SKM-1 treated with dmso at 0.1 percent for 144 hours (cell line): Measurements from ENCODE around the gene ZNF785.
"Not testable (repeated sequence)": the region's sequence is repeated elsewhere in the genome, so short reads cannot be mapped to it uniquely, and the experiment has no call there.

Experiments used
- DNase-seq: peaks from one replicate; lab custom pipeline; 2025; ENCODE audit not compliant: unreplicated experiment; lab: John Stamatoyannopoulos, UW

The ZNF785 gene

GRCh38 chr16:30540916-30541464, 44.5 kb downstream of the ZNF785 start:
- not testable (repeated sequence) for DNase-seq

DNA sequence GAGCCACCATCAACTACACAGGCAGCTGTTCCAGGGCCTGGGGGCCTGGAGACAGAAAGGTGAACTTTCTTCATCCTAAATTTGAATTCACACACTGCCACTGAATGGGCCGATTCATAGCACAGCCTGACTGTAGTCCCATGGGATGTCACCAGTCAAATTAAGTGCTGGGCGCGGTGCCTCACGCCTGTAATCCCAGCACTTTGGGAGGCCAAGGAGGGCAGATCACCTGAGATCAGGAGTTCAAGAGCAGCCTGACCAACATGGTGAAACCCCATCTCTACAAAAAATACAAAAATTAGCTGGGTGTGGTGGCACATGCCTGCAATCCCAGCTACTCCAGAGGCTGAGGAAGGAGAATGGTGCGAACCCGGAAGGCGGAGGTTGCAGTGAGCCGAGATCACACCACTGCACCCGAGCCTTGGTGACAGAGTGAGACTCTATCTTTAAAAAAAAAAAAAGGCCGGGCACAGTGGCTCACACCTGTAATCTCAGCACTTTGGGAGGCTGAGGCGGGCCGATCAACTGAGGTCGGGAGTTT, 45.4 kb downstream of the ZNF785 start:
- DNase-seq, result not testable (repeated sequence)

- DNase-seq, result no peak
These were observed 46.2 kb downstream of the ZNF785 start for GRCh38 chr16:30539000-30539964.

DNA sequence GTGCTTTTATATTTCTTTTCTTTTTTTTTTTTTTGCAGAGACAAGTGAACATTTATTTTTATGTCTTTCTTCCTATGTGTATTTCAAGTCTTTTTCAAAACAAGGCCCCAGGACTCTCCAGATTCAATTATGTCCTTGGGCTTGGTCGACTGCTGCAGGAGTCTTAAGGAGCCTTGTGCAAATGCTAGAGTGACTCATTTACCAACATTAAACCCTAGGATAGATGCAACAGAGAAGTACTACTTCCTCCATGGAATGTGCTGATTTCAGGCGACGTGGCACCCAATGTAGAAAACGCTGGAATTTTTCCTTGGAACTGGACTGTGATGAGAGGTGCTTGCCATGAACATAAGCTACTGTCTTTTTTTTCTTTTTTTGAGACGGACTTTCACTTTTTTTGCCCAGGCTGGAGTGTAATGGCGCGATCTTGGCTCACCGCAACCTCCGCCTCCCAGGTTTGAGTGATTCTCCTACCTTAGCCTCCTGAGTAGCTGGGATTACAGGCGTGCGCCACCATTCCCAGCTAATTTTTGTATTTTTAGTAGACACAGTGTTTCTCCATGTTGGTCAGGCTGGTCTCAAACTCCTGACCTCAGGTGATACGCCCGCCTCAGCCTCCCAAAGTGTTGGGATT, 49.0 kb downstream of the ZNF785 start:
- DNase-seq, result not testable (repeated sequence)

DNA sequence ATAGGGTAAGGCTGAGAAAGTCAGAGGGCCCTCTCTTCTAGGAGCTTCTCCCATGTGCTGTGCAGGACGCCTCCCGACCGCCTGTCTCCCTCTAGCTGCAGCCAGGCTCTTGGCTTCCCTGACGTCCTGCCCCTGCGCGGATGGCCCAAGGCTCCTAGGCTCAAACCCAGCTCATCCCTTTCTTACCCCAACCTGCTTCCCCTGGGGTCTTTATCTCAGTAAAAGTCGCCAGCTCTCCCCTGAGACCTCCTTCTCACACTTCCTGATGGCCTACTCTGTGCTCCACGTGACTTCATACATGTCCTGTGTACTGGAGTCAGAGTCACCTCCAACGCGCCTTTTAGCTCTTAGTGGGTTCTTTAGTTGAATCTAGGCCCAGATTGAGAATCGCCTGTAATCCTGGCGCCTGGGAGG, 49.7 kb downstream of the ZNF785 start:
- peak; percentile 42 for DNase-seq

DNA sequence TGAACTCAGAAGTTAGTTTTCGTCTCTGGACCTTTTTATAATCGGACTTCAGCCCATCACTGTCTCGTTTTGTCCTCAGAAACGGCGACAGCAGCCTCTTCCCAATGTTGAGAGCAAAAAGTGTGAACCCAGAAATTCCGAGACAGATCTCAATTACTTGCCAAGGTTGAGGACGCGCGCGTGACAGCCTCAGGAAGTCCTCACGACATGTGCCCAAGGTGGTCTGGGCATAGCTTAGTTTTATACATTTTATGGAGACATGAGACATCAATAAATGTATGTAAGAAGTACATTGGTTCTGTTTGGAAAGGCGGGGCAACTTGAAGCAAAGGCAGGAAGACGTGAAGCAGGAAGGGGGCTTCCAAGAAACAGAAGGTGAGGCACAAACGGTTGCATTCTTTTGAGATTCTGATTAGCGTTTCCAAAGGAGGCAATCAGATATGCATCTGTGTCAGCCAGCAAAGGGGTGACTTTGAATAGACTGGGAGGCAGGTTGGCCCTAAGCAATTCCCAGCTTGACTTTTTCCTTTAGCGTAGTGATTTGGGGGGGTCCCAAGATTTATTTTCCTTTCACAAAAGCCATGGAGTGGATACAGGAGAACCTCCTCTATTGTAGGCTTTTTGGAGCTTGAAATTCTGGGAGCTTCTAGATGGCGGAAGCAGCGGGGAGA, 50.3 kb downstream of the ZNF785 start:
- DNase-seq, result peak; percentile 47

- peak; percentile 47 for DNase-seq
These were observed 51.0 kb downstream of the ZNF785 start, which contains the start of gene ZNF747 for GRCh38 chr16:30534368-30535105. Gene ZNF747 (minus strand): TSS chr16:30534858. CDS start chr16:30534679, 179 bp downstream.

- DNase-seq, result no peak
These were observed 51.6 kb downstream of the ZNF785 start for GRCh38 chr16:30533748-30534367.

GRCh38 chr16:30533146-30533522, 52.4 kb downstream of the ZNF785 start:
- no peak for DNase-seq

- DNase-seq, result no peak
These were observed 53.0 kb downstream of the ZNF785 start for GRCh38 chr16:30532285-30533145.
